ENCODE data around the gene LANCL1.
"Not testable (repeated sequence)": the region's sequence is repeated elsewhere in the genome, so short reads cannot be mapped to it uniquely, and the experiment has no call there.

LANCL1 gene

DNA sequence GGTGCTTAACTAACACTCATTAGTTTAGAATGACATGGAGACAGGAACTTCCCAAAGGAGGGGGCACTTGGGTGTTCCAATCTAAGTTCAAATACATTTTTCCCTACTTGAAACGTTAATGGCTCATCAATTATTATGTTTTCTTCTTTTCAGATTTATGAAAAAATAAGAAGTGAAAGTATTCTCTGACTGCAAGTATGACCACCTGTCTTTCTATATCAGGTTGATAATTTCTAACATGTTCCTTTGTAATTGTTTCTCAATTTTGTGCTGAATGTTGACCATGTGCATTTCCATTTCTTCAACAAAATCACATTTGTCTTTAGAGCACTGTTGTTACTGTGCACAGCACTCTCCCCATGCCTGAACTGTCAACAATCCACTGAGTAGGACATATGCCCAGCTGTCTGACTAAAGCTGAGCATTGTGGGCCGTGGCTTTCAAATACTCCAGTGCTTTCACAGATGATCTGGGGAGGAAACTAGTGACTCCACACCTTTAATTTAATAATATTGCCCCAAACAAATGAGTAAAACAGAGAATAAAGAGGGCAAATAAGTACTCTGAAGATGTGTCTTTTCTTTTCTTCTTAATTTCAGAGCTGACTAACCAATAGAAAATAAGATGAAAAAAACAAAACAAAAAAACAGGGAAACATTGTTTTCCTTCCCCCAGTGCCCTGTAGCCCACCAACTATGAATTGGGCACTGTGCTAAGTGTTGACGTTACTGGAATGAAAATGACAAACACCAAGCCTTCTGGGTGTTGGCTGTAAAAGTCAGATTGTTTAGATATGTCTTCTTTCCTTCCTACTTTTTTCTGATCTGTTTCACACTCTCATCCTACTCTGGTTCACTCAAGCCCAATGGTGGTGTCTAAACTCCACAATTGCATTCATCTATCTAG lies 16.0 kb downstream of the LANCL1 start:
- H3K9ac ChIP-seq: peak overlapping the region; percentile 40; the same call in 1 of the 2 replicates
- TF ChIP-seq Cebpa-rat (IDR thresholded peaks at IDR 0.05): no peak
- H3K27ac ChIP-seq: peak overlapping the region; percentile 79
- H3K36me3 ChIP-seq: peaks cover 50% of the 10 kb centered on the region
- peaks cover 13% of the 10 kb centered on the region for H3K9me3 ChIP-seq
- peak overlapping the region; percentile 89 for H3K4me2 ChIP-seq
- no peaks in the 10 kb centered on the region for H3K27me3 ChIP-seq
- no peaks in the 10 kb centered on the region for H4K20me1 ChIP-seq
- H3K4me1 ChIP-seq: peaks cover 67% of the 10 kb centered on the region
- no peak overlapping the region; the same call in 1 of the 2 replicates for H3K4me3 ChIP-seq

DNA sequence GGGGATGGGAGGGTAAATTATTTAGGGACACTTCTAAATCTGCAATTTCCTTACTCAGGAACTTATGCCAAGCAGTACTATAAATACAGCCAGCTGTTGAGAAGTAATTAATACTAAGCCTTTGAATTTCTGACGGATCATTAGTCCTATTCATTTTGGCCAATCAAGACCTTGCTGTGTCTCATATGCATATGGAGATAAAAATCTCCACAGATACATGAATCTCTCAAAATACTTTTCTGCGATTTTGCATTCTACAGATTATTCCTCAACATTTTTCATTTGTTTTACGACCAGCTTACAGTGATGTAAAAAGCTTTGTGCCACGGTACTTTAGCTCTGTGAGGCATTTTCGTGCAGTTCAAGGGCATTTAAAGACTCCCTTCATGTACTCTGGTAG lies 16.7 kb downstream of the LANCL1 start:
- no peak for TF ChIP-seq Cebpa-rat (IDR thresholded peaks at IDR 0.05)
- H3K4me2 ChIP-seq: peak overlapping the region; percentile 89
- H3K36me3 ChIP-seq: peaks cover 49% of the 10 kb centered on the region
- H3K4me3 ChIP-seq: no peak overlapping the region; the same call in 1 of the 2 replicates
- peak overlapping the region; percentile 79 for H3K27ac ChIP-seq
- H3K9ac ChIP-seq: peak overlapping the region; percentile 40; the same call in 1 of the 2 replicates
- no peaks in the 10 kb centered on the region for H3K27me3 ChIP-seq
- H4K20me1 ChIP-seq: no peaks in the 10 kb centered on the region
- H3K9me3 ChIP-seq: 0 out of 2 replicates have a peak, but pooled peaks cover 7% of the 10 kb centered on the region
- peaks cover 67% of the 10 kb centered on the region for H3K4me1 ChIP-seq

DNA sequence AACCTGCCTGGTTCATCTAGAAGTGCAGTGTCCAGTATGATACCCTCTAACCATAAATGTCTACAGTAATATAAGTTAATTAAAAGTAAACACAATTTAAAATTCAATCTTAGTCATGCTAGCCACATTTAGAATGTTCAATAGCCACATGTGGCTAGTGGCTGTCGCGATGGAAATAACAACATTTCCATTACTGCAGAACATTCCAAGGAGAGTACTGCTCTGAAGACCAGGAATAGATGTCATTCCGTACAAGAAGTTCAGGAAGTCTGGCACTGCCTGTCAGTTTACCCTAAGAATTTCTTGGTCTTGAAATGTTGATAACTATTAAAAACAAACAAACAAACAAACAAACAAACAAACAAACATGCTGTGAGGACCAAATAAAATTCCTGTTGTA lies 17.2 kb downstream of the LANCL1 start:
- peaks cover 49% of the 10 kb centered on the region for H3K36me3 ChIP-seq
- 0 out of 2 replicates have a peak overlapping the region, but pooled peaks have one; percentile 31 for H3K9ac ChIP-seq
- H4K20me1 ChIP-seq: no peaks in the 10 kb centered on the region
- peaks cover 67% of the 10 kb centered on the region for H3K4me1 ChIP-seq
- H3K27ac ChIP-seq: peak overlapping the region; percentile 79
- H3K9me3 ChIP-seq: 0 out of 2 replicates have a peak, but pooled peaks cover 7% of the 10 kb centered on the region
- no peak overlapping the region; the same call in 1 of the 2 replicates for H3K4me3 ChIP-seq
- no peak for TF ChIP-seq Cebpa-rat (IDR thresholded peaks at IDR 0.05)
- H3K4me2 ChIP-seq: peak overlapping the region; percentile 89
- no peaks in the 10 kb centered on the region for H3K27me3 ChIP-seq

DNA sequence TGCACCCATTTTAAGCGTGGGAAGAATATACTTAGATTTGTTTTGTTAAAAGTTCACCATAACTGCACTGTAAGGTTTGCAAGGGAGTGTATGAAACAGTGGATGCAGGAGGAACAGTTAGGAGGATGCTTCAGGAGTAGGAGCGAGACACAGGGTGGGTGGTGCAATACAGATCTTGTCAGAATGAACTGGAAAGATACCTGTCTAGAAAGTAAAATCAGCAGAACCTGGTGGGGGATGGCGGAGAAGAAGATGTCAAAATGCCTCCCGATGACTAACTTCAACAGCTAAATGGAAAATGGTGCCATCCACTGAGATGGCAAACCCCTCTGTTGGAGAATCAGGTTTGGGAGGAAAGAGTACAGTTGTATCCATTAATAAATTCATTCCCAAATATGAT lies 18.2 kb downstream of the LANCL1 start:
- Histone ChIP-seq H3K4me3 (no peak overlapping the region), H3K4me2 (peak overlapping the region; percentile 89), H3K4me1 (peaks cover 58% of the 10 kb centered on the region), H3K27me3 (no peaks in the 10 kb centered on the region), H3K9ac (no peak overlapping the region), H3K36me3 (peaks cover 56% of the 10 kb centered on the region), H3K9me3 (0 out of 2 replicates have a peak, but pooled peaks cover 7% of the 10 kb centered on the region), H3K27ac (0 out of 2 replicates have a peak overlapping the region, but pooled peaks have one; percentile 79), H4K20me1 (no peaks in the 10 kb centered on the region)
- no peak for TF ChIP-seq Cebpa-rat (IDR thresholded peaks at IDR 0.05)

DNA sequence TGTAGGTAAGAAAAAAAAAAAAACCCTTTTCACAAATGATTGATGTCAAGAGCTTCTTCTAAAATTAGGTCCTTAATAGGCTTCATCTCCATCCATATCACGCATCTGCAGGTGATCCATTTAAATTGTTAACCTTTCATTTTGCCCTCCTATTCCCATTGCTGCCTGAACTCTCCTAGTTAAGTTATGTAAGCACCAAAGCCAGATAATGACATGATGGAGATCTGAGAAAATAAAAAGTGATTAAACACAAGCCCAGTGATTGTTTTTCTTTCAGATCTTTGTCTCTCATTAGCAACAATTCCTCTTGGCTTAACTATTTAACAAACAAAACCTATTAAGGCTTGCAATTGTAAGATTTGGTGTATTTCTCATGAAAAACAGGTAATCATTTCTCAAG lies 20.0 kb downstream of the LANCL1 start:
- TF ChIP-seq Cebpa-rat (IDR thresholded peaks at IDR 0.05): no peak
- Histone ChIP-seq H3K27ac (no peak overlapping the region), H4K20me1 (no peaks in the 10 kb centered on the region), H3K36me3 (peaks cover 70% of the 10 kb centered on the region), H3K4me2 (no peak overlapping the region), H3K27me3 (no peaks in the 10 kb centered on the region), H3K4me3 (no peak overlapping the region), H3K9me3 (peaks cover 8% of the 10 kb centered on the region), H3K9ac (no peak overlapping the region), H3K4me1 (peaks cover 40% of the 10 kb centered on the region)

DNA sequence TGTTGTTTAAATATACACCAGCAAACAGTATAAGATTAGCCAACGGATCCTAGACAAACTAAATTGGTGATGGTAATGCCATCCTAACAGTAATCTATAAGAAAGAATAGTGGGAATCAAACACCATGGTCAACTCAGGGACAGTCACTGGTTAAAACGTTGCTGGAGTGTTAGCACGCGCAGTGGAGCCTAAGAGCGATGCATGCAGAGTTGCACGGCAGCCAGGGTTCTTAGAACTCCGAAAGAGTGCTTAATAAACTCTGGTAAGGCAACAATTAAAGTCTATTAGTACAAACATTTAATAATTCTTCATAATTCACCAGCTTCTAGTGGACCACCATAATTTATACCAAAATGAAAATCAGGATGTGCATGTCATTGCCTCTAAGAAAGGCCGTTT lies 22.2 kb downstream of the LANCL1 start:
- Histone ChIP-seq H3K4me2 (no peak overlapping the region), H3K9me3 (peaks cover 30% of the 10 kb centered on the region), H3K36me3 (peaks cover 88% of the 10 kb centered on the region), H4K20me1 (no peaks in the 10 kb centered on the region), H3K27ac (no peak overlapping the region), H3K27me3 (no peaks in the 10 kb centered on the region), H3K4me3 (no peak overlapping the region), H3K4me1 (peaks cover 17% of the 10 kb centered on the region), H3K9ac (no peak overlapping the region)
- no peak for TF ChIP-seq Cebpa-rat (IDR thresholded peaks at IDR 0.05)

DNA sequence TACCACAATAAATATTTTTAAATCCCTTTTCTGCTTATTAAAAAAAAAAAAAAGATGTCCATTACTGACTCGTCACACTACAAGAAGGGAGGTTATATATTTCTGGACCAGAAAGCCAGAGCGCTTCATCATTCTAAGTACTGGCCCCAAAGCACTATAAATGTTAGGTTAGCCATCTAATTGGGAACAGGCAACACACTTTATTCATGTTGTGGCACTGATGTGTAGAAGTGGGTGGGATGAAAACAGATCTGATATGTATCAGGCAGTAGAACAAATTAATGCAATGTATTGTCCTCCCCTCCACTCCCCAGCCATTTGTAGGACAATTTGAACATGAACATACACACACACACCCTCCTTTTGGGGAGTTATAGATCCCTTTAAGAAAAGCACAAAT lies 24.4 kb downstream of the LANCL1 start:
- no peak overlapping the region for H3K27ac ChIP-seq
- H3K27me3 ChIP-seq: no peaks in the 10 kb centered on the region
- no peak overlapping the region for H3K4me3 ChIP-seq
- no peak overlapping the region for H3K9ac ChIP-seq
- H3K9me3 ChIP-seq: peaks cover 44% of the 10 kb centered on the region
- H3K4me1 ChIP-seq: no peaks in the 10 kb centered on the region
- no peak overlapping the region for H3K4me2 ChIP-seq
- H4K20me1 ChIP-seq: no peaks in the 10 kb centered on the region
- peaks cover 89% of the 10 kb centered on the region for H3K36me3 ChIP-seq
- no peak for TF ChIP-seq Cebpa-rat (IDR thresholded peaks at IDR 0.05)

DNA sequence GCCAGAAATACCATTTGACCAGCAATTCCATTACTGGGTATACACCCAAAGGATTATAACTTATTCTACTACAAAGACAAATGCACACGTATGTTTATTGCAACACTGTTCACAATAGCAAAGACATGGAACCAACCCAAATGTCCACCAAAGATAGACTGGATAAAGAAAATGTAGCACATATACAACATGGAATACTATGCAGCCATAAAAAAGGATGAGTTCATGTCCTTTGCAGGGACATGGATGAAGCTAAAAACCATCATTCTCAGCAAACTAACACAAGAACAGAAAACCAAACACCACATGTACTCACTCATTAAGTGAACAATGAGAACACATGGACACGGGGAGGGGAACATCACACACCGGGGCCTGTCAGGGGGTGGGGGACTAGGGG lies 25.6 kb downstream of the LANCL1 start:
- H3K36me3 ChIP-seq: peaks cover 89% of the 10 kb centered on the region
- H3K27me3 ChIP-seq, H3K27ac ChIP-seq: not testable (repeated sequence)

DNA sequence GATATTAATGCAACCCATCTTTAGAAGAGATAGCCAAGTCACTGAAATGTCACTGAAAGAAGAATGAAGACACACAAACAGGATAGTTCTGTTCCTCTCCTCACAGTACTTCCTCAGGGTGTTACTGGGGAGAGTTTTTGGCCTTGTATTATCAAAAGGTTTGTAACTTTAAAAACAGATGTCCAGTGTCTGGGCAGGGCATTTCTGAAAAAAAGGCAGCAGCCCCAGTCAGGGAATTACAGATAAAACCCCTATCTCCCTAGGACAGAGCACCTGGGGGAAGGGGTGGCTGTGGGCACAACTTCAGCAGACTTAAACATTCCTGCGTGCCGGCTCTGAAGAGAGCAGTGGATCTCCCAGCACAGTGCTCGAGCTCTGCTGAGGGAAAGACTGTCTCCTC lies 30.8 kb downstream of the LANCL1 start:
- H3K36me3 ChIP-seq: peaks cover 72% of the 10 kb centered on the region
- H3K4me1 ChIP-seq: peaks cover 5% of the 10 kb centered on the region; the same call in 1 of the 2 replicates
- H3K9ac ChIP-seq: no peak overlapping the region
- TF ChIP-seq Cebpa-rat (IDR thresholded peaks at IDR 0.05): no peak
- no peak overlapping the region for H3K4me3 ChIP-seq
- peaks cover 45% of the 10 kb centered on the region for H3K9me3 ChIP-seq
- H4K20me1 ChIP-seq: no peaks in the 10 kb centered on the region
- no peak overlapping the region for H3K4me2 ChIP-seq
- H3K27me3 ChIP-seq: no peaks in the 10 kb centered on the region
- H3K27ac ChIP-seq: no peak overlapping the region

More for the DNA sequence above, 25.6 kb downstream of the LANCL1 start:
- not testable (repeated sequence) for H3K4me1 ChIP-seq, H3K4me2 ChIP-seq, H3K9ac ChIP-seq, H3K4me3 ChIP-seq, H4K20me1 ChIP-seq
- peaks cover 55% of the 10 kb centered on the region for H3K9me3 ChIP-seq

DNA sequence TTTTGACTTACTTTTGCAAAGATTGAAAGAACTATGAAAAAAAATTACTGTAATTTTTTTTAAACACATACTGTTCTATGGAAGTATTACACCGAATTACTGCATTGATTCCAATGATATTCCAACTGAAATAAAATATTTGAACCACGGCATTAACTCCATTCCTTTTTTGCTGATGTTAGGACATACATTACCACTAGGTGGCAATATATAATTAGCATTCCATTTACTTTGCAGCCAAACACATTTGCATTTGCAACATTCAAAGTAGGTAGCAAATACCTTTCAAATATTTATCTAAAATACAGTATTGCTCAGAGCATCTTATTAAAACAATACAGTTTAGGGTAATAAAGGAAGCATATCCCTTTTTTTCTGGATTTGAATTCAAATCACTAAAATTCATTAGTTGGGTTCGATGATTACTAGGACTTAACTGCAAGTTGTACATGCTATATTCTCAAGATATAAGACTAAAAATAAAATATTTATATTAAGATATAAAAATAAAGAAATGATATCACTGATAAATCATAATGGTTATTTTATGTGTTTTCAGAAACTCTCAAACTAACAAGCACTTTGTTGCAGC lies 31.3 kb downstream of the LANCL1 start:
- peaks cover 72% of the 10 kb centered on the region for H3K36me3 ChIP-seq
- TF ChIP-seq Cebpa-rat (IDR thresholded peaks at IDR 0.05): no peak
- peaks cover 5% of the 10 kb centered on the region; the same call in 1 of the 2 replicates for H3K4me1 ChIP-seq
- H3K27ac ChIP-seq: no peak overlapping the region
- no peak overlapping the region for H3K4me2 ChIP-seq
- H3K9ac ChIP-seq: no peak overlapping the region
- no peaks in the 10 kb centered on the region for H3K27me3 ChIP-seq
- H3K4me3 ChIP-seq: no peak overlapping the region
- H3K9me3 ChIP-seq: peaks cover 41% of the 10 kb centered on the region
- no peaks in the 10 kb centered on the region for H4K20me1 ChIP-seq

All from BLaER1 (cell line).